Stimulated activated CD8-positive, alpha-beta memory T cell treated with anti-CD3 and anti-CD28 coated beads, Interleukin-12 subunit alpha, Interleukin-12 subunit beta, amount 100 ng/mL, for 24 hours (primary cell): ENCODE measurements around the gene FN1.
A peak's percentile ranks its signal among the peaks of the same experiment; 100 is the strongest.

ENCODE experiments used
- DNase-seq: peaks from one replicate; pipeline ENCODE4 v3.0.0-alpha.2; 2020; ENCODE audit errors: extremely low read depth

Gene FN1

GRCh38 chr2:215435870-215436704 is at the start of gene FN1:
Gene FN1, minus strand, starts transcription at chr2:215436068. Its CDS starts 266 bp downstream, at chr2:215435802.
- DNase-seq: peak; percentile 46

- DNase-seq: no peak
These were observed 49.2 kb upstream of the FN1 start for GRCh38 chr2:215485032-215485431.

GRCh38 chr2:215484570-215484969 is 48.7 kb upstream of the FN1 start:
- no peak for DNase-seq

GRCh38 chr2:215483431-215483830 is 47.6 kb upstream of the FN1 start:
- no peak for DNase-seq

- no peak for DNase-seq
These were observed 43.8 kb upstream of the FN1 start for GRCh38 chr2:215479536-215480240.

- DNase-seq: no peak
These were observed 43.3 kb upstream of the FN1 start for GRCh38 chr2:215479121-215479520.

GRCh38 chr2:215476424-215476823 is 40.6 kb upstream of the FN1 start:
- no peak for DNase-seq

- no peak for DNase-seq
These were observed 30.4 kb upstream of the FN1 start for GRCh38 chr2:215466097-215466909.

GRCh38 chr2:215465256-215465655 is 29.4 kb upstream of the FN1 start:
- DNase-seq: no peak

GRCh38 chr2:215461836-215462532 is 26.1 kb upstream of the FN1 start:
- DNase-seq: no peak

GRCh38 chr2:215460682-215461382 is 25.0 kb upstream of the FN1 start:
- DNase-seq: no peak

GRCh38 chr2:215455958-215456357 is 20.1 kb upstream of the FN1 start:
- DNase-seq: no peak

GRCh38 chr2:215454519-215455246 is 18.8 kb upstream of the FN1 start:
- DNase-seq: no peak

GRCh38 chr2:215452725-215453124 is 16.9 kb upstream of the FN1 start:
- DNase-seq: no peak

GRCh38 chr2:215451012-215451756 is 15.3 kb upstream of the FN1 start:
- no peak for DNase-seq

- no peak for DNase-seq
These were observed 14.5 kb upstream of the FN1 start for GRCh38 chr2:215450188-215451011.

- DNase-seq: no peak
These were observed 11.8 kb upstream of the FN1 start for GRCh38 chr2:215447673-215448081.

GRCh38 chr2:215447056-215447455 is 11.2 kb upstream of the FN1 start:
- DNase-seq: no peak

- DNase-seq: no peak
These were observed 6.5 kb upstream of the FN1 start for GRCh38 chr2:215442401-215442787.
